Neural cell (in vitro differentiated cells): ENCODE measurements around the gene COL4A4.

Experiments
- CTCF ChIP-seq: fragments of 450-650 bp; IDR thresholded peaks from 2 replicates; pipeline ENCODE4 v1.5.1; 2014; ENCODE audit warnings: antibody characterized with exemption, mild to moderate bottlenecking, moderate library complexity; ENCODE audit not compliant: poor library complexity, severe bottlenecking
- POLR2AphosphoS5 ChIP-seq: IDR thresholded peaks from 2 replicates; pipeline ENCODE4 v1.6.1; 2012
- RAD21 ChIP-seq: fragments of 450-650 bp; conservative IDR thresholded peaks from 2 replicates; pipeline ENCODE4 v1.6.1; 2014; ENCODE audit warnings: antibody characterized with exemption, mild to moderate bottlenecking, moderate library complexity
- REST ChIP-seq: IDR thresholded peaks from 2 replicates; pipeline ENCODE4 v1.6.1; 2012; ENCODE audit warnings: borderline replicate concordance
- SMC3 ChIP-seq: fragments of 450-650 bp; conservative IDR thresholded peaks from 2 replicates; pipeline ENCODE4 v1.6.1; 2014; ENCODE audit warnings: antibody characterized with exemption, mild to moderate bottlenecking, moderate library complexity; ENCODE audit not compliant: poor library complexity

- TF ChIP-seq RAD21 = no peak
- TF ChIP-seq SMC3 = no peak
- TF ChIP-seq CTCF = no peak
- no peak for TF ChIP-seq POLR2AphosphoS5
- no peak for TF ChIP-seq REST
These were observed 11.8 kb downstream of the COL4A4 start for GRCh38 chr2:227152093-227152766.
